Chondrocyte (in vitro differentiated cells): ENCODE results near the gene ATF4. TPM values are rescaled to one million over a fixed set of nuclear protein-coding genes. Genes with fewer than 3 reads are reported as not detected.
"Not testable (repeated sequence)": the region's sequence is repeated elsewhere in the genome, so short reads cannot be mapped to it uniquely, and the experiment has no call there.

Experiments used
- DNase-seq: peaks from one replicate; pipeline ENCODE4 v3.0.0; 2021; ENCODE audit warnings: mixed read lengths, low spot score
- H3K27ac Mint-ChIP-seq: one replicate; pipeline ENCODE4 v1.8.0; 2021; ENCODE audit warnings: mild to moderate bottlenecking, moderate library complexity, mixed read lengths; ENCODE audit not compliant: unreplicated experiment
- H3K27me3 Mint-ChIP-seq: 2 replicates; pipeline ENCODE4 v1.8.0; 2021; ENCODE audit warnings: low read depth, mixed read lengths
- H3K36me3 Mint-ChIP-seq: 2 replicates; pipeline ENCODE4 v1.8.0; 2021; ENCODE audit warnings: low read depth, mixed read lengths
- H3K4me1 Mint-ChIP-seq: 2 replicates; pipeline ENCODE4 v1.8.0; 2021; ENCODE audit warnings: low read depth, mild to moderate bottlenecking, mixed read lengths
- H3K4me3 Mint-ChIP-seq: one replicate; pipeline ENCODE4 v1.8.0; 2021; ENCODE audit warnings: mild to moderate bottlenecking, moderate library complexity, mixed read lengths; ENCODE audit not compliant: unreplicated experiment
- H3K9me3 Mint-ChIP-seq: 2 replicates; pipeline ENCODE4 v1.8.0; 2021; ENCODE audit warnings: low read depth, mixed read lengths
- total RNA-seq: library from RNA; stranded (reverse); gene quantifications from 3 replicates; pipeline ENCODE4 v1.2.1, GENCODE V29; 2021
- TF ChIP-seq, protein P1 (sequence below): fragments of 200-600 bp; sonication (generic); IDR thresholded peaks from 2 replicates; pipeline ENCODE4 v1.5.0; 2021; ENCODE audit warnings: antibody characterized with exemption, mild to moderate bottlenecking, moderate library complexity

The ATF4 gene
- total RNA-seq, 1 donor from 2014 or later: 541 TPM

DNA sequence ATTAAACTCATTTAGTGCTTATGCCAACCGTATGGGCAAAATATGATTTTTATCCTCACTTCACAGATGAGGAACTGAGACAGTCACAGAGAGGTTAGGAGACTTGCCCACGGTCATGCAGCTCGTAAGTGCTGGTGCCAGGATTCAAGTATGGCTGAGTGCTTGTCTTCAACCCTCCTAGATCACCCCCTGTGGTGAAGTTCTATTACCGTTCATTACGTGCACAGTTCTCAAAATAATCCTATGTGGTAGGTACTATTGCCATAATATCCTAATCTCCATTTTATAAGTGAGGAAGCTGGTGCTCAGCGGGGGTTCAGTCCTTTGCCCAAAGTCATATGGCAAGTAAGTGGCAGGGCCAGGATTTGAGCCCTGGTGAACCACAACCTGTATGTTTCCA lies 16.7 kb upstream of the ATF4 start:
- Mint-ChIP-seq H3K36me3 (peaks cover 19% of the 10 kb centered on the region), H3K9me3 (no peaks in the 10 kb centered on the region), H3K4me1 (peaks cover 17% of the 10 kb centered on the region), H3K4me3 (peak overlapping the region; percentile 98), H3K27ac (peak overlapping the region; percentile 79), H3K27me3 (no peaks in the 10 kb centered on the region)
- TF ChIP-seq, protein P1, sequence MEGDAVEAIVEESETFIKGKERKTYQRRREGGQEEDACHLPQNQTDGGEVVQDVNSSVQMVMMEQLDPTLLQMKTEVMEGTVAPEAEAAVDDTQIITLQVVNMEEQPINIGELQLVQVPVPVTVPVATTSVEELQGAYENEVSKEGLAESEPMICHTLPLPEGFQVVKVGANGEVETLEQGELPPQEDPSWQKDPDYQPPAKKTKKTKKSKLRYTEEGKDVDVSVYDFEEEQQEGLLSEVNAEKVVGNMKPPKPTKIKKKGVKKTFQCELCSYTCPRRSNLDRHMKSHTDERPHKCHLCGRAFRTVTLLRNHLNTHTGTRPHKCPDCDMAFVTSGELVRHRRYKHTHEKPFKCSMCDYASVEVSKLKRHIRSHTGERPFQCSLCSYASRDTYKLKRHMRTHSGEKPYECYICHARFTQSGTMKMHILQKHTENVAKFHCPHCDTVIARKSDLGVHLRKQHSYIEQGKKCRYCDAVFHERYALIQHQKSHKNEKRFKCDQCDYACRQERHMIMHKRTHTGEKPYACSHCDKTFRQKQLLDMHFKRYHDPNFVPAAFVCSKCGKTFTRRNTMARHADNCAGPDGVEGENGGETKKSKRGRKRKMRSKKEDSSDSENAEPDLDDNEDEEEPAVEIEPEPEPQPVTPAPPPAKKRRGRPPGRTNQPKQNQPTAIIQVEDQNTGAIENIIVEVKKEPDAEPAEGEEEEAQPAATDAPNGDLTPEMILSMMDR: no peak
- no peak for DNase-seq

DNA sequence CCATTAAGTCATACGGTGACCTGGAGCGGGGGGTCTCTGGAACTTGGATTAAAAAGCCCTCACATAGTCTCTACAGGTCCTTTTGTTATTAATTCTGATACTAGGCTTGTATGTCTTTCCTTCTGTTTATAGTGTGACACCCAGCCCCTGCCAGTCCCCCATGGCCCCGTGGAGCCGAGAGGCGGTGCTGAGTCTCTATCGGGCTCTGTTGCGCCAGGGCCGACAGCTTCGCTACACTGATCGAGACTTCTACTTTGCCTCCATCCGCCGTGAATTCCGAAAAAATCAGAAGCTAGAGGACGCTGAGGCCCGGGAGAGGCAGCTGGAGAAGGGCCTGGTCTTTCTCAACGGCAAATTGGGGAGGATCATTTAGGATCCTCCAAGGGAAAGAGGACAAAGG lies 16.3 kb upstream of the ATF4 start:
- Mint-ChIP-seq H3K4me3 (no peak overlapping the region), H3K27me3 (no peaks in the 10 kb centered on the region), H3K9me3 (no peaks in the 10 kb centered on the region), H3K27ac (peak overlapping the region; percentile 79), H3K36me3 (peaks cover 19% of the 10 kb centered on the region), H3K4me1 (peaks cover 17% of the 10 kb centered on the region)
- TF ChIP-seq, protein P1: no peak
- DNase-seq: no peak

DNA sequence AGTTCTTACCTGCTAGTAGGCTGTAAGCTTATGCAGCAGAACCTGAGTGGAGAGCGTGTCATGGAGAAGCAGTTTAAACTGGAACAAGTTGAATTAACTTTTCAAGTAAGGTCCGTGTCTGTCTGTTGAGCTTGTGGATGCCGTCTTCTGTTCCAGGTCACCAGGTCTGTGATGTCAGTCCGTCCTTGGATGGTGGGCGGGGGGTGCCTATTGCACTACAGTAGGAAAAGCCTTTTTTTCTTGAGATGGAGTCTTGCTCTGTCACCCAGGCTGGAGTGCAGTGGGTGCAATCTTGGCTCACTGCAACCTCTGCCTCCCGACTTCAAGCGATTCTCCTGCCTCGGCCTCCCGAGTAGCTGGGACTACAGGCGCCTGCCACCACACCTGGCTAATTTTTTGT lies 13.3 kb upstream of the ATF4 start:
- peaks cover 27% of the 10 kb centered on the region for H3K36me3 Mint-ChIP-seq

DNA sequence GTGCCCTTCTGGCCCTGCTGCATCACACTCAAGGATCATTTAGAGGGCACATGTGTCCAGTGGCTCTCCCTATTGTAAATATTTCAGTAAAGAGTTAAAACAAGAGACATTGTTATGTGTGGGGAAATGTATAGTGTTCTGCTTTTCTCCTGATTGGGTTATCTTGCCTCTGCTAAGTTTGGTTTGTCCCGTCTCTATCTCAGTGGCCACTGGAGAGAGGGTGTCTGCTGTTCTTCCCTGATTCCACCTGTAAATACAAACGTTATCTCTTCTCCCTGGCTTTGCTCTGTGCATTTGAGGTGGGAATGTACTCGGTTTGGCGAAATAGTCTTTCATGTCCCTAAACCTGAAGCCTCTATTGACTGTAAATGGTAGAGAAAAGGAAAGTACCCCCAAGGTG lies 12.0 kb upstream of the ATF4 start:
- DNase-seq: no peak
- H3K4me3 Mint-ChIP-seq: no peak overlapping the region
- H3K9me3 Mint-ChIP-seq: no peaks in the 10 kb centered on the region
- peaks cover 30% of the 10 kb centered on the region for H3K36me3 Mint-ChIP-seq
- peak overlapping the region; percentile 49 for H3K27ac Mint-ChIP-seq
- H3K27me3 Mint-ChIP-seq: no peaks in the 10 kb centered on the region
- H3K4me1 Mint-ChIP-seq: peaks cover 5% of the 10 kb centered on the region
- TF ChIP-seq, protein P1: no peak

More for the DNA sequence above, 13.3 kb upstream of the ATF4 start:
- DNase-seq, H3K9me3 Mint-ChIP-seq, H3K4me3 Mint-ChIP-seq, H3K27me3 Mint-ChIP-seq: not testable (repeated sequence)
- peak overlapping the region; percentile 11 for H3K27ac Mint-ChIP-seq
- H3K4me1 Mint-ChIP-seq: peaks cover 12% of the 10 kb centered on the region

DNA sequence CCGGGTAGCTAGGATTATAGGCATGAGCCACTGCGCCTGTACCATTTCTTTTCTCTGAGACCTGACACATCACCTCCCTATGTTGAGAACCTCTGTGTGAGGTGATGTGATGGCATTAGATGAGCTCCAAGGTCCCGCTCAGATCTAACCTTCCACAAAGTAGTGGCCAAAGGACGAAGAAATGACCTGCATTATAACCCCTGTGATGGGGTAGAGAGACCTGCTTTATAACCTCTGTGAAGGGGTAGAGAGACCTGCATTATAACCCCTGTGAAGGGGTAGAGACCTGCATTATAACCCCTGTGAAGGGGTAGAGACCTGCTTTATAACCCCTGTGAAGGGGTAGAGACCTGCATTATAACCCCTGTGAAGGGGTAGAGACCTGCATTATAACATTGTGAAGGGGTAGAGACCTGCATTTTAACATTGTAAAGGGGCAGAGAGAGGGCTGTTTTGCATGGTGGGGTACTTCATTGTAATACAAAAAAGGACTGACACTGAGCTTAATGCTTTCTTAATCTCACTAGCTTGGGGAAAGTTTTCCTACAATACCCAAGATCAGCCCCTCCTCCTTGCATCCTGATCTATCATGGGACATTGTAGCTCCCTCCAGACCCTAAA lies 9.7 kb upstream of the ATF4 start:
- Mint-ChIP-seq H3K27ac (no peak overlapping the region), H3K27me3 (no peaks in the 10 kb centered on the region), H3K4me3 (no peak overlapping the region), H3K4me1 (no peaks in the 10 kb centered on the region), H3K36me3 (peaks cover 33% of the 10 kb centered on the region), H3K9me3 (no peaks in the 10 kb centered on the region)
- no peak for DNase-seq
- TF ChIP-seq, protein P1: no peak

DNA sequence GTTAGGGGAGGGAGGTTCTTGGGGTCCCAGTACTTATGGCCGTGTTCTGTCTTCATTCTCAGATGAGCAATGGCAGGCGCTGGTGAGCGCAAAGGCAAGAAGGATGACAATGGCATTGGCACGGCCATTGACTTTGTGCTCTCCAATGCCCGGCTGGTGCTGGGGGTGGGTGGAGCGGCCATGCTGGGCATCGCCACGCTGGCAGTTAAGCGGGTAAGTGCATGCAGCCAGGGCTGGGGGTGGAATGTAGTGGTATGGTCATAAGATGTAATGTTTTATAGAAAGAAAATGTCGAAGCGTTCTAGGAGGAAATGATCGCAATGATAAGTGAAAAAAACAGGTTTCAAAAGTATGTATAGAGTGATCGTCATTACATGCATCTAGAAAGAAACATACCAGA lies 9.1 kb upstream of the ATF4 start:
- no peak for DNase-seq
- no peak overlapping the region for H3K4me3 Mint-ChIP-seq
- TF ChIP-seq, protein P1: no peak
- no peaks in the 10 kb centered on the region for H3K27me3 Mint-ChIP-seq
- no peaks in the 10 kb centered on the region for H3K9me3 Mint-ChIP-seq
- no peaks in the 10 kb centered on the region for H3K4me1 Mint-ChIP-seq
- H3K27ac Mint-ChIP-seq: no peak overlapping the region
- peaks cover 28% of the 10 kb centered on the region for H3K36me3 Mint-ChIP-seq
